Ascending aorta (tissue), 2 donors: ENCODE measurements around the gene ACD. TPM values are rescaled to one million over a fixed set of nuclear protein-coding genes. Genes with fewer than 3 reads are reported as not detected.

ENCODE experiments used
- DNase-seq, 2 donors: peaks; one replicate each; pipeline ENCODE4 v3.0.0-alpha.2; 2019; ENCODE audit warnings: low spot score in 2 of 2
- H3K27ac ChIP-seq, 2 donors: fragments of 200-600 bp; sonication (generic); one replicate each; pipeline ENCODE4 v1.5.1; 2016 to 2017; ENCODE audit warnings: mild to moderate bottlenecking in 1 of 2
- H3K27me3 ChIP-seq: fragments of 200-600 bp; sonication (generic); one replicate; pipeline ENCODE4 v1.5.1; 2017
- H3K36me3 ChIP-seq, 2 donors: fragments of 200-600 bp; sonication (generic); one replicate each; pipeline ENCODE4 v1.5.1; 2016
- H3K4me1 ChIP-seq, 2 donors: fragments of 200-600 bp; sonication (generic); one replicate each; pipeline ENCODE4 v1.5.1; 2016 to 2017; ENCODE audit warnings: mild to moderate bottlenecking in 1 of 2
- H3K4me3 ChIP-seq, 2 donors: fragments of 200-600 bp; sonication (generic); one replicate each; pipeline ENCODE4 v1.5.1; 2016 to 2017; ENCODE audit warnings: mild to moderate bottlenecking in 1 of 2
- H3K9me3 ChIP-seq, 2 donors: fragments of 200-600 bp; sonication (generic); one replicate each; pipeline ENCODE4 v1.5.1; 2016
- CTCF ChIP-seq, 3 experiments: fragments of 200-600 bp in 2 of 3; fragments of 450-650 bp in 1 of 3; sonication (generic) in 2 of 3; IDR thresholded peaks; one replicate each; pipeline ENCODE4 v1.5.1; 2016 to 2019; ENCODE audit warnings: antibody characterized with exemption in 3 of 3, mild to moderate bottlenecking in 1 of 3, moderate library complexity in 1 of 3
- intact Hi-C: fragments of 100-400 bp; cut with DNase I; formaldehyde crosslinking; loops from one replicate; pipeline ENCODE4 v1.15.1; 2023
- total RNA-seq: library from RNA; depleted of rRNA; stranded (reverse); fragments of >200 nt; gene quantifications from one replicate; pipeline ENCODE4 v1.1.0, GENCODE V29; 2016

Gene ACD
- total RNA-seq, 1 donor from 2014 or later = 14.5 TPM

- peak within 1 kb of the TSS; percentile 88 to 97 for H3K4me3 ChIP-seq
- no peaks in the 10 kb centered on the region for H3K36me3 ChIP-seq
- peak within 1 kb of the TSS; percentile 91 for H3K27ac ChIP-seq
- peaks cover 9 to 20% of the 10 kb centered on the region in 2 donors for H3K4me1 ChIP-seq
- intact Hi-C loops = loop anchor here (10.0 kb wide), 1 partner anchor 422 kb away; the partner anchor contains the start of genes FHOD1 and SLC9A5
- no peak for TF ChIP-seq CTCF (IDR thresholded peaks at IDR 0.05)
- peak in 1 of 2 donors; percentile 91 for DNase-seq
- H3K27me3 ChIP-seq = no peaks in the 10 kb centered on the region
- no peaks in the 10 kb centered on the region for H3K9me3 ChIP-seq
These were observed 6.7 kb upstream of the ACD start, which contains the start of the genes C16orf86 and ENKD1 for GRCh38 chr16:67666559-67667452. C16orf86 (plus strand) TSS chr16:67666814; CDS start chr16:67666971, 157 bp downstream. ENKD1 (minus strand) TSS chr16:67666750; CDS start chr16:67666442, 308 bp downstream.

- H3K36me3 ChIP-seq = no peaks in the 10 kb centered on the region
- H3K4me1 ChIP-seq = peaks cover 14 to 24% of the 10 kb centered on the region in 2 donors
- H3K27ac ChIP-seq = peak overlapping the region; percentile 91
- intact Hi-C loops = loop anchor here (10.0 kb wide), 1 partner anchor 421 kb away; the partner anchor contains the start of genes FHOD1 and SLC9A5
- peak overlapping the region; percentile 88 to 97 for H3K4me3 ChIP-seq
- no peaks in the 10 kb centered on the region for H3K9me3 ChIP-seq
- no peak for DNase-seq
- no peak for TF ChIP-seq CTCF (IDR thresholded peaks at IDR 0.05)
- H3K27me3 ChIP-seq = no peaks in the 10 kb centered on the region
These were observed 6.0 kb upstream of the ACD start for GRCh38 chr16:67666032-67666551.

- Histone ChIP-seq H3K9me3 (no peaks in the 10 kb centered on the region), H3K4me3 (peak overlapping the region; percentile 88 to 97), H3K27ac (no peak overlapping the region), H3K36me3 (no peaks in the 10 kb centered on the region), H3K27me3 (no peaks in the 10 kb centered on the region), H3K4me1 (peaks cover 14 to 24% of the 10 kb centered on the region in 2 donors)
- intact Hi-C loops = loop anchor here (10.0 kb wide), 1 partner anchor 421 kb away; the partner anchor contains the start of genes FHOD1 and SLC9A5
- no peak for TF ChIP-seq CTCF (IDR thresholded peaks at IDR 0.05)
- no peak for DNase-seq
These were observed 5.5 kb upstream of the ACD start for GRCh38 chr16:67665598-67665997.

GRCh38 chr16:67664871-67665270 lies 4.8 kb upstream of the ACD start:
- Histone ChIP-seq H3K27me3 (no peaks in the 10 kb centered on the region), H3K36me3 (no peaks in the 10 kb centered on the region), H3K9me3 (no peaks in the 10 kb centered on the region), H3K4me1 (peaks cover 14 to 24% of the 10 kb centered on the region in 2 donors), H3K27ac (no peak overlapping the region), H3K4me3 (no peak overlapping the region)
- no peak for TF ChIP-seq CTCF (IDR thresholded peaks at IDR 0.05)
- DNase-seq = no peak
- intact Hi-C loops = loop anchor here (10.0 kb wide), 1 partner anchor 420 kb away; the partner anchor contains the start of genes FHOD1 and SLC9A5

- TF ChIP-seq CTCF (IDR thresholded peaks at IDR 0.05) = no peak
- Histone ChIP-seq H3K27me3 (no peaks in the 10 kb centered on the region), H3K9me3 (no peaks in the 10 kb centered on the region), H3K4me1 (peaks cover 18 to 27% of the 10 kb centered on the region in 2 donors), H3K4me3 (no peak overlapping the region), H3K27ac (no peak overlapping the region), H3K36me3 (no peaks in the 10 kb centered on the region)
- no peak for DNase-seq
- intact Hi-C loops = loop anchor here (10.0 kb wide), 1 partner anchor 419 kb away; the partner anchor contains the start of genes FHOD1 and SLC9A5
These were observed 4.2 kb upstream of the ACD start for GRCh38 chr16:67664258-67664657.
